Left ventricle myocardium inferior (tissue), 1 donor: Measurements from ENCODE around the gene CFAP61. TPM values are rescaled to one million over a fixed set of nuclear protein-coding genes. Genes with fewer than 3 reads are reported as not detected.

ENCODE experiments used
- DNase-seq: peaks from one replicate; pipeline ENCODE4 v3.0.0-alpha.2; 2020
- H3K27ac ChIP-seq: fragments of 200-600 bp; replicated peaks from 2 replicates; pipeline ENCODE4 v1.8.0; 2021
- H3K27me3 ChIP-seq: fragments of 200-600 bp; 2 replicates; pipeline ENCODE4 v1.8.0; 2021; ENCODE audit warnings: low read depth
- H3K36me3 ChIP-seq: fragments of 200-600 bp; 2 replicates; pipeline ENCODE4 v1.8.0; 2021
- H3K4me1 ChIP-seq: fragments of 200-600 bp; 2 replicates; pipeline ENCODE4 v1.8.0; 2021
- H3K4me3 ChIP-seq: fragments of 200-600 bp; 2 replicates; pipeline ENCODE4 v1.8.0; 2021; ENCODE audit warnings: mild to moderate bottlenecking, moderate library complexity
- H3K9me3 ChIP-seq: fragments of 200-600 bp; replicated peaks from 2 replicates; pipeline ENCODE4 v1.8.0; 2021
- CTCF ChIP-seq: fragments of 200-600 bp; IDR thresholded peaks from 2 replicates; pipeline ENCODE4 v1.8.0; 2021; ENCODE audit warnings: antibody characterized with exemption, mild to moderate bottlenecking, borderline replicate concordance
- intact Hi-C: fragments of 100-400 bp; cut with micrococcal nuclease; formaldehyde crosslinking; loops from one replicate; pipeline ENCODE4 v1.11.0; 2022
- total RNA-seq: library from RNA; stranded (reverse); fragmentation: NEBNext Ultra II Directional; extraction: Animal tissue kit (Norgen Biotek cat#: 25700); gene quantifications from one replicate; pipeline ENCODE4 v1.2.1, GENCODE V29; 2021
- donor health status: DM: no; HTN: yes; CAD: no; lungs with severe emphysema.

The CFAP61 gene
- total RNA-seq, 1 donor from 2014 or later = 54.8 TPM

GRCh38 chr20:20318365-20319161 is 266.2 kb downstream of the CFAP61 start:
- DNase-seq = no peak
- TF ChIP-seq CTCF = no peak
- intact Hi-C loops = no loop called here
- no peak overlapping the region for H3K4me3 ChIP-seq
- H3K36me3 ChIP-seq = no peaks in the 10 kb centered on the region
- H3K9me3 ChIP-seq = peaks cover 9% of the 10 kb centered on the region
- H3K27me3 ChIP-seq = no peaks in the 10 kb centered on the region
- peak overlapping the region; percentile 36 for H3K27ac ChIP-seq
- H3K4me1 ChIP-seq = peaks cover 11% of the 10 kb centered on the region

GRCh38 chr20:20321134-20321533 is 268.8 kb downstream of the CFAP61 start:
- no peak for TF ChIP-seq CTCF
- intact Hi-C loops = no loop called here
- no peak overlapping the region for H3K27ac ChIP-seq
- H3K36me3 ChIP-seq = no peaks in the 10 kb centered on the region
- H3K9me3 ChIP-seq = peaks cover 9% of the 10 kb centered on the region
- peaks cover 11% of the 10 kb centered on the region for H3K4me1 ChIP-seq
- H3K4me3 ChIP-seq = no peak overlapping the region
- no peak for DNase-seq
- H3K27me3 ChIP-seq = no peaks in the 10 kb centered on the region

GRCh38 chr20:20321917-20322316 is 269.6 kb downstream of the CFAP61 start:
- Histone ChIP-seq H3K27me3 (no peaks in the 10 kb centered on the region), H3K4me3 (no peak overlapping the region), H3K9me3 (peaks cover 9% of the 10 kb centered on the region), H3K36me3 (no peaks in the 10 kb centered on the region), H3K4me1 (peaks cover 11% of the 10 kb centered on the region), H3K27ac (no peak overlapping the region)
- intact Hi-C loops = no loop called here
- no peak for TF ChIP-seq CTCF
- no peak for DNase-seq

GRCh38 chr20:20322912-20323311 is 270.6 kb downstream of the CFAP61 start:
- H3K9me3 ChIP-seq = peaks cover 9% of the 10 kb centered on the region
- H3K4me3 ChIP-seq = no peak overlapping the region
- DNase-seq = no peak
- no peak for TF ChIP-seq CTCF
- H3K27ac ChIP-seq = no peak overlapping the region
- no peaks in the 10 kb centered on the region for H3K27me3 ChIP-seq
- intact Hi-C loops = no loop called here
- H3K4me1 ChIP-seq = peaks cover under 1% of the 10 kb centered on the region
- H3K36me3 ChIP-seq = no peaks in the 10 kb centered on the region

- no peak overlapping the region for H3K4me3 ChIP-seq
- H3K36me3 ChIP-seq = no peaks in the 10 kb centered on the region
- no peak overlapping the region for H3K27ac ChIP-seq
- intact Hi-C loops = no loop called here
- no peaks in the 10 kb centered on the region for H3K9me3 ChIP-seq
- no peak for TF ChIP-seq CTCF
- DNase-seq = no peak
- H3K4me1 ChIP-seq = no peaks in the 10 kb centered on the region
- no peaks in the 10 kb centered on the region for H3K27me3 ChIP-seq
Observed at GRCh38 chr20:20327746-20328145, 275.4 kb downstream of the CFAP61 start.
